ENCODE measurements around the gene TTC31. TPM values are rescaled to one million over a fixed set of nuclear protein-coding genes. Genes with fewer than 3 reads are reported as not detected.

Gene TTC31
- total RNA-seq, 1 donor from 2014 or later = 39.8 TPM

DNA sequence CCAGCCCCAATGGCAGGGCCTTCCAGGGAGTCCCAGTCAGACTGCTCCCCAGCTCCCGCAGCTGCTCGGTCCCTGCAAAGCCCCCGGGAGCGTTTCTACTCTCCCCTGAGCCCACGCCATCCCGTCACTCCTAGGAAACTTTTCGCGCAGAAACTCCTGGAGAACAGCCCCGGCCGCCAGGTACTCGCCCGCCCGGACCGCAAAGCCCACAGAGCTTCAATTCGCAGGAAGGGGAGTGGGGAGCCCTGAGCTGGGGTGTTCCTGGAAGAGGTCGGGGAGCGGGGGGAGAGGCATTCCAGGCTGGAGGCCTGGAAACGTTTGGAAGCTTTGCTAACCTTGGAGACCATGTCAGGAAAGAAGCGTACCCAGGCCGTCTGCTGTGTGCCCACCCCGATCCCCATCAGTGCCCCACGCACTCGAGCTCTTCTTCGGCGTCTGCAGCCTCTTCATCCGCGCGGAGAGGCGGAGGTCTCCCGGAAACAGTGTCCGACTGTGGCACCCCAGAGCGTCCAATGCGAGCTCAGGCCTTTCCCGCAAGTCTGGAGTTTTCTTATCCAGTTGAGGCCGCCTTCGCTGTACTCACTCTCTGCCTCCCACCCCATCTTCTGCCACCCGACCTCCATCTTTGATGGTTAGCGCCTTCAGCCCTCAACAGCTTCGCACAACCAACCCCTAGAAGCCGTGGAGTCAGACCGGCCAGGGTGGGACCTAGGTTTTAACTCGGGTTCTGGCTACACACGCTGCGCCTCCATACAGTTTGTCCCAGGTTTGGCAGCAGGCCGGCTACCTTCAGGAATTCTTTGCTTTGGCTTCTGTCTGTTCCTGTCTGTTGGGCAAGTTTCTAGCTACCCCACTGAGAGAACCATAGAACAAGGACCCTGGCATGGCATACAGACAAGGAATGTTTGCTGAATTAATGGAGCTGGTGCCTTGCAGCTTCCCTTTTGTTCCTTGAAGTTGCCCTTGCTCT lies 20.9 kb downstream of the TTC31 start:
- DNase-seq (ENCODE audit: low spot score) (no peak), ATAC-seq (no peak)

- ATAC-seq (no peak), DNase-seq (ENCODE audit: low spot score) (no peak)
Observed at GRCh38 chr2:74504591-74504990, 21.7 kb downstream of the TTC31 start.

DNA sequence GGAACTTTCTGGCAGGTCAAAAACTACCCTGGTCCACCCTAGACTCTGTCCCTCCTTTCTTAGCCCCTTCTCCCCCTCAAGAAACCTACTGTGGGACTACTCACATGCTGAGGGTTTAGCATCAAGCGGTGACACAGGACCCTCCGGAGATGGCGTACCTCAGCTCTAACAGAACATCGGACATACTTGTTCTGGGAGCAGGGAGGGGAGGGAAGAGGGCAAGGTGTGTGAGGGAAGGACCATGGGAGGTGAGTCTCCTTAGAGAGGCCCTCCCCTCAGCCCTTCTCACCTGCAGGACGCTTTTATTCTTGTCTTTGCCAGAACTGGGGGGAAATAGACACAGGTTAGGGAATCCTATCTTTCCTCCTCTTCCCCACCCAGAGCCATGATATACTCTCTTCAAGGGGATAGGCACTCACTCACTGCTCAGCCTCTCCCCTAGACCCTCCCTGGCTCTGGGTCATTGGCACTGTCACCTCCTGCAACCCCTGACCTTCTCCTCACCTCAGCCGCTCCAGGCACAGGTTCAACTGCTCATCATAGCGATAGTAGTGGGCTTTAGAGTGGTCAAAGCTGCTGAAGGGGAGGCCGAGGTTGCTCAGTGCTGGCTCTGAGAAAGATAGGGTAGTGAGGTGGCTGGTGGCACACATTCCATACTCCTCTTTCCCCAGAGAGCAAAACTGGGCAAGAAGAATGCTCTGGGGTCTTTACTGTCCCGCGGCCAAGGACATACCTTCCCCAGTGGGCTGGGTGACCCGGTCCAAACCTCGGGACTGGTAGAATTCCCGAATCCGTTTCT lies 22.8 kb downstream of the TTC31 start:
- ATAC-seq = no peak
- DNase-seq (ENCODE audit: low spot score) = no peak

- ATAC-seq (peak; percentile 83), DNase-seq (ENCODE audit: low spot score) (peak; percentile 99)
Observed at GRCh38 chr2:74507145-74507925, 24.5 kb downstream of the TTC31 start, which contains the start of gene PCGF1. TSS of gene PCGF1 (minus strand) at chr2:74507695. CDS start at chr2:74507668, 27 bp downstream.

DNA sequence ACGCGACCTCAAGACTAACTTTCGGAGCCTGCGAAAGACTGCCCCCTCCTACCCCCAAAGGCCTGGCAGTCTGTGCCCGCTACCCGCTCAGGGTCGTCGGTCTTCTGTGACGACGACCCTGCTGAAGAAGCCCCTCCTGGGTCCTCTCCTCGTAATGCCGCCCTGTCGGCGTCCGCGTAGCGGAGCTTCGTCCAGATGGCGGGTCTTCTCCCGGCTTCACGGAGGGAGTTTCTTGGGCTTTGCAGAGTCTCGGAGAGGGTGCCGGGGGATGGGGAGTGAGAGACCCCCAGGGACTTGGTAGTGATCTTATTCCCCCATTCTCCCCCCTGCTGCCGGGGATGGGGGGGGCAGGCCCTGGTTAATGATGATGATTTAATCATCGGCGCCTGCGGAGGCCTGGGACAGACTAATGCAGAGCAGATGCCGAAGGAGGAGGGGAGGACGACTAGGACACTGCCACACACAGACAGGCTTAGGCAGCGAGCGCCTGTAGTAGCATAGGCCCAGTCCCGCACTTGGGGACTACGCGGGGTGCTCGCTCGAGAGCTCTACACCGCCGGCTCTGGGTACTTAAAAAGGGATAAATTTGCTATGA lies 25.1 kb downstream of the TTC31 start:
- no peak for DNase-seq (ENCODE audit: low spot score)

DNA sequence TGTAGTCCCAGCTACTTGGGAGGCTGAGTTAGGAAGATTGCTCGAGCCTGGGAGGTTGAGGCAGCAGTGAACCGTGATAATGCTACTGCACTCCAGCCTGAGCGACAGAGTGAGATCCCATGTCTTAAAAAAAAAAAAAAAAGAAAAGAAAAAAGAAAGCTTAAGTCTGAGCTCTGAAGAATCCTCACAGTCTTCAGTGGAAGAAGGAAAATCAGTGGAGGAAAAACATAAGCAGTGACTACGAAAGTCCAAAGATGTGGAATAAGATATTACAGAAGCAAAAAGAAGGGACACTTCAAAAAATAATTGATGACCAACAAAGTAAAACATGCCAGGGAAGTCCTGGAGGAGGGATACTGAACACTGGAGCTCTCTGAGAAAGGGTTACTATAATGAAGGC lies 27.4 kb downstream of the TTC31 start:
- ATAC-seq (no peak), DNase-seq (ENCODE audit: low spot score) (no peak)

More for the DNA sequence above, 25.1 kb downstream of the TTC31 start:
- peak; percentile 19 for ATAC-seq

GRCh38 chr2:74511104-74511989 lies 28.5 kb downstream of the TTC31 start:
- ATAC-seq = no peak
- no peak for DNase-seq (ENCODE audit: low spot score)

GRCh38 chr2:74512744-74513604 lies 30.1 kb downstream of the TTC31 start:
- ATAC-seq = no peak
- DNase-seq (ENCODE audit: low spot score) = no peak

DNA sequence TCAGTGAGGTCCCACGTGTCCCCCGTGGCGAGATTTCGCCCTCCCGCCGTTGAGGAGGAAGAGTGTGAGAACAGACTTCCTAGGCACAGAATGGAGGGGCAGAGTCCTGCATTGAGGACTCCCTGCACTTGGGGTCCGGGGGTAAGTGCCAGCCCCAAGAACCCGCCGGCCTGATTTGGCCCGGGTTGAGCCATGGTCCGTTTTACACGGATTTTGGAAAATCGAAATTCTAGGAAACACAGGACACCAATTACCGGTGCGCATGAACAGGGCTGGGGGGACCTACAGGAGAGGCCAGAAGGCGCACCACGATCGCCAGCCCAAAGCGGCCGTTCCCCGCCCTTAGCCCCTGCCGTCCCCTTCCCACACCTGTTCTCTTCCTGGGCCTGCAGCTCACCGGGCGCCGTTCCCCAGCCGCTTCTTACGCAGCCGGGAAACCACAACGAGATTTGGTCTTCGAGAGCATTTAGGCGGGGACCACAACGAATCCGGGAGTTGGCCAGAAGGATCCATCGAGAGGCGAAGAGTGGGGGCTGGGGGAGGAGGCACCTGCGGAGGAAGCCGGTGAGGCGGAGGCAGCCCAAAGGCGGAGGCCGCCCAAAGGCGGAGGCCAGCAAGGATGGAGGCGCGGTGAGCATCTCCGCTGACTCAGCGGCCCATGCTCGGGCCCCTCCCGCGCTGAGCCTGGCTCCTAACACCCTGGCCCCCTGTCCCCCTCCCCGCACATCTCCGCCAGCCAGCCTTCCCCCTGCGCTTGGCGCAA lies 30.9 kb downstream of the TTC31 start:
- DNase-seq (ENCODE audit: low spot score) (no peak), ATAC-seq (no peak)

- ATAC-seq (no peak), DNase-seq (ENCODE audit: low spot score) (no peak)
Observed at GRCh38 chr2:74514368-74515270, 31.7 kb downstream of the TTC31 start, which contains the start of gene TLX2. TSS of gene TLX2 (plus strand) at chr2:74514450. CDS start at chr2:74514807, 357 bp downstream.

- ATAC-seq = peak; percentile 62
- no peak for DNase-seq (ENCODE audit: low spot score)
Observed at GRCh38 chr2:74515271-74515980, 32.5 kb downstream of the TTC31 start.

DNA sequence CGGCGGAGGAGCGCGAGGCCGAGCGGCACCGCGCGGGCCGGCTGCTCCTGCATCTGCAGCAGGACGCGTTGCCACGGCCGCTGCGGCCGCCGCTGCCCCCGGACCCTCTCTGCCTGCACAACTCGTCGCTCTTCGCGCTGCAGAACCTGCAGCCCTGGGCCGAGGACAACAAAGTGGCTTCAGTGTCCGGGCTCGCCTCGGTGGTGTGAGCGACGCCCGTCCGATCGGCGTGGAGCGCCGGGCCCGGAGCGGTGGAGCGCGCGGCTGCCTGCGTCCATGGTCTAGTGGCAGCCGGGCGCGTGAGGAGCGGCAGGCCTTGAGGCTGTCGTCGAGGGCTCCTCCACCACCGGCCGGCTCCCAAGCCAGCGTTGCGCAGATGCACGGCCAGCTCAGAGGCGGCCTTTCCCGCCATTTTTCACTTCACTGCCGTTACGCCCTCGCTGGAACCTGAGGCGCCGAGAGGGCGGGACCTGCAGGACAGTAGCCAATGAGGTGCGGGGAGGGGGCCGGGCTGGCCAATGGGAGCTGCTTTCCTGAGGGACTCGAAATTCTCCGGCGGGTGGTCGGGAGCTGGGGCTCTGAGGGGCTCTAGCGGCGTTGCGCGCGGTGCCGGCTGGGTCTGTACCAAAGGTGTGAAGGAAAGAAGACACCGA lies 33.2 kb downstream of the TTC31 start:
- DNase-seq (ENCODE audit: low spot score) (no peak), ATAC-seq (peak; percentile 72)

- DNase-seq (ENCODE audit: low spot score) = no peak
- no peak for ATAC-seq
Observed at GRCh38 chr2:74516650-74517049, 33.8 kb downstream of the TTC31 start.

DNA sequence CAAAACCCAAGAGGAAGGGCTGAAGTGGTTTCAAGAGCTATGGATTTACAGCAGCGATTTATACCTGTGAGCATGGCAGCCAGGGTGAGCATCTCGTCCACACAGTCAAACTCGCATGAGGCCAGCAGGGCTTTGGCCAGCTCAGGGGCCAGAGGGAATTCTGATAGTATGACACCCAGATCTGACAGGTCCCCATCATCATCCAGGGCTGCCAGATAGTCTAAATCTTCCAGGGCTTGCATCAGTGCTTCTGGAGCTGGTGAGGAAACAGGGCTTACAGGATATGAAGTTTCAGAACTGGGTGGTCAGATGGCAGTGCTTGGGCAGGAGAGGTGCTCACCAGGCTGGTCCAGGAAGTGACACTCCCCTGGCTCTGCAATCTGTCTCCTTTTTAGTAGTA lies 39.6 kb downstream of the TTC31 start:
- DNase-seq (ENCODE audit: low spot score) (no peak), ATAC-seq (no peak)

DNA sequence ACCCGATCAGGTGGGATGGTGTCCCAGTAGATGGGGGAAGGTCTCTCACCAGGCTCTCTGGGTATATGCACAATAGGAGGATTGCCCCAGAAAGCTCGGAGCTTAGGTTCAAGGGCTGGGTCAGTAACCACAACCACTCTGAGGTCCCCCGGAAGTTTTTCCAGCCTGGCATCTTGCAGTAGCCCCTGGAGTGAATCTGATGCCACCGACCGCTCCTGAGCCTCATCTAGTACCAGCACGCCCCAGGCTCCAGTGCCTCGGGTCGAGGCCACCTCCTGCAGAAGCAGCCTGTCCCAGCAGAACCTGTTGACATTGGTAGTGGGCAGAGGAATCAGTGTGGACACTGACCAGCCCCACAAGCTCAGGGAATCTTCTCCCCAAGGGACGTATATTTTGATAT lies 41.1 kb downstream of the TTC31 start:
- ATAC-seq (no peak), DNase-seq (ENCODE audit: low spot score) (no peak)

Measured in left lobe of liver (tissue), 2 donors.